ENCODE results near the gene SLC66A1.

SLC66A1 gene

DNA sequence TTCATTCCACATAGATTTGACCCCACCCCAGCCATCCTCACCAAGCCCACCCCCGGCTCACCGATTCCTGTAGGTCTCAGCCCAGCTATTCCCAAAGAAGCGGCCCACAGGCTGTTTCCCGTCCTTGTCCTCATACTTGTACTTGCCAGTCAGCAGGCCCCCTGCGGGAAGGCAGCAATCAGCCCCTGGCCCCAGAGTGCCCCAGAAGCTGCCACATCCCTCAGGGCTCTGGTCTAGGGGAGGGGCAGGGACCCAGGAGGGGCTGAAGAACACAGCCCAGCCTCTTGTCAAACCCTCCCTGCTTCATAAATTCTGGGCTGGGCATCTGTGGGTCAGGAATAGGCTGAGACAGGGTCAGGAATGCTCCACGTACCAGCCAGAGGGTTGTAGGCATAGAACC is 5.2 kb upstream of the SLC66A1 start:
- no peak for DNase-seq

DNA sequence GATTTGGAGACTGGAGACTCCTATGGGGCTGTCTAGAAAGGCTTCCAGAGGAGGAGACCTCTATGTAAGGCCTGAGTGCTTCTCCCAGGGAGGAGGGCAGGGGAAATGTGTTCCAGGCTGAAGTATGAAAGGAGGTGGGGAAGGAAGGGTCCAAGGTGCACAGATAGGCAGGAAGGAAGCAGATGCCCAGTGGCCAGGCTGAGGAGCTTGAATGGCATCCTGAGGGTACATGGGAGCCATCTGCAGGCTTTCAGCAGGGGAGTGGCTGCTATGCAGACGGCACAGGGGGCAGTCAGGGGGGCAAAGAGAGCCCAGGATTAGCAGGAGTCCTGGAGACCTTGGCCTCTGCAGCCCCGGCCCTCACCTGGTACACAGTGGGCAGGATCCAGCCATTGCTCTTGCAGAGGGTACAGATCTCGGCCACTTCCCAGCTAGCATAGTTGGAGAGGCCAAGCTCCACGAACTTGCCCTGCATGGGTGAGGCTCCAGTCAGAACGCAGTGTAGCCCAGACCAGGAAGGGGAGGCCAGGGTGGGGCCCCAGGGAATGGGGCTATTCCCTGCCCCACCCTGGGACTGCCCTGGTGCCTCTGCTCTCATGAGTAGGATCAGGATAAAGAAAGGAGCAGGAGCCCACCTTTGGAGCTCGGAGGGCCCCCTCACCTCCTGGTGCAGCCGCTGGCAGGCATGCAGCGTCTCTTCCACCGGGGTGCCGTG is 4.2 kb upstream of the SLC66A1 start:
- no peak for DNase-seq

- no peak for DNase-seq
Observed at GRCh38 chr1:19308509-19308907, 3.6 kb upstream of the SLC66A1 start.

- DNase-seq: no peak
Observed at GRCh38 chr1:19309123-19309813, 2.9 kb upstream of the SLC66A1 start.

GRCh38 chr1:19310061-19310460 is 2.1 kb upstream of the SLC66A1 start:
- DNase-seq: no peak

- DNase-seq: peak; percentile 14
Observed at GRCh38 chr1:19310720-19311502, 1.2 kb upstream of the SLC66A1 start.

DNA sequence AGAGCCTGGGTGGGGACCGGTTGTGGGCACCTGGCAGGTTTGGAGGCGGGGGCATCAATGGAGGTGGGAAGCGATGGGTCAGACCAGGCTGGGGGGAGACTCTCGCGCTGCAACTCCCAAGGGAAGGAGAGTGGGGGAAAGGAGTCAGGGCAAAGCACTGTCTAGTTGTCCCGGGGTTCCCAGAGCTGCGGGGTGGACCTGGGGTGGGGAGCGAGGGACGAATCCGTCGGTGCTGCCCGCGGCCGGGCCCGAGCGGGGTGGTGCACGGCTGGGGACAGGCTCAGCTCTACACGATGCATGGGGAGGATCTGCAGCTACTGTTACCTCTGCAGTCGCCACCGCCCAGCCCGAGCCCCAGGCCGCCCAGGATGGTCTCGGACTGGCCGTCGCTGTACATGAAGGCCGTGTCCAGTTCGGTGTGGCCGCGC is 609 bp upstream of the SLC66A1 start:
- no peak for DNase-seq

DNA sequence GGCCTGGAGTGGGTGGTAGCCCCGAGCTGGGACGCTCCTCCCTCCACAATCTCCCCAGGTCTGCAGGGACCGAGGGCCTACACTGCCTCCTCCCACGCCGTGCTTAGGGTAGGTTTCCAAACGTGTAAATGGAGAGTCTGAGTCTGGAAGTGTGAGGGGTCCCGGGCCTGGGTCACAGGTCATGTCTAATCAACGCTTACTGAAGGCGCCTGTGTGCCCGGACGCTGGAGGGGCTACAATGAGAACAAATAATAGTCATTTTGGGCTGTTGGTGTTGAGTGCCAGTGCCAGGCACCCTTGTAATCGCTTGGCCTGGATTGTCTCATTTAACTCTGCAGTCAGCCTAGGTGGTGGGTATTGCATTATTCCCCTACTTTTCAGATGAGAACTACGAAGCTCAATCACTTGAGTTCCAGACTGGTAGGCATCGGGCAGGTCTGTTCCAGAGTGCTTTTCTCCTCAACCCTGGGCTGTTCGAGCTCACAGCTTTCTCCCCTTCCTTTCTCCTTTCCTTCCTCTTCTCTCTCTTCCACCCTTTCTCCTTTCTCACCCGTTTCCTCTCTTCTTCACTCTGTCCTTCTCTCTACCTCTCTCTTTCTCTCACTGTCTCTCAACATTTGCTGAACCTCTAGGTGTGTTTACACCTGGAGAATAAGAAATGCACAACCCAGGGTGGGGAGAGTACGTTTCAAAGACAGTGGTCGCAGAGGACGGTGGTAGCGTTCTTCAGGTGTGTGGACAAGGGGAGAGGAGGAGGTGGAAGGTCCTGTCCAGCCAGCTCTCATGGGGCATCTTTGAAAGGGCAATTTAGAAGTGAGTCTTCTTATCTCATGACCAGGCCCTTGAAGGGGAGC is 883 bp downstream of the SLC66A1 start:
- DNase-seq: no peak

GRCh38 chr1:19313636-19313959 is 1.5 kb downstream of the SLC66A1 start:
- no peak for DNase-seq

- no peak for DNase-seq
Observed at GRCh38 chr1:19313961-19314882, 2.1 kb downstream of the SLC66A1 start.

DNA sequence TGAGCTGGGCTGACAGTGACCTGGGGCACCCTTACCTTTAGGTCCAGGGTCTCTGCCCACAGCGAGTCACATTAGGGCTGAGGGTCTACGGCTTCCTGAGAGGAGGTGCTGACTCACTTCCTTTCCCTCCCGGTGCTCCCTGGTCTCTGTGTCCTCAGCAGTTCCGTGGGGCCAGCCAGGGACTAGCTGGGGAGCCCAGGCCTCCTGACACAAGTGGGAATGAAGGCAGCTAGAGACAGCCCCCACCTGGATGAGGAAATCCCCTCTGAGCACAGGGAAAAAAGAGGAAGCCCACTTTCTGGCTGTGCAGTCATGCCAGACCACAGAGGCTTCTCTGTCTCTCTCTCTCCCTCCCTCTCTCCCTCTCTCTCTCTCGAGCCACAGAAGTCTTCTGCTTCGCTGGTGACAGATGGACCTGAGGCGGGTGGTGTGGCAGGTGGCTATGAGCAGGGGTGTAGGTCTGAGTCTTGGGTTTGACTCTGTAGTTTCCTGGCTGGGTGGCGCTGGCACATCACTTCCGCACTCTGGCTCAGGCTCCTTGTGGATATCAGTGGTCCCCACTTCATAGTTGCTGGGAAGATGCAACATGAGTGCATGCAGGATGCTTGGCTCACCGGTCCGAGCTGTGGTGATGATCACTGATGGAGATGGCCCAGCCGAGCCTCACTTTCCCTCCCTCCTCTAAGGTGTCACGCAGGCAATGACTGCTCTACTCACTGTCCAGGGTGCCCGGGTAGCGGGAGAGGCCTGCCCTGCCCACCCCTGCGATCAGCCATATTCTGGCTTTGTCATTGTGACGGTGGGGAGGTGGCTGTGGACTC is 3.5 kb downstream of the SLC66A1 start:
- peak; percentile 34 for DNase-seq

DNA sequence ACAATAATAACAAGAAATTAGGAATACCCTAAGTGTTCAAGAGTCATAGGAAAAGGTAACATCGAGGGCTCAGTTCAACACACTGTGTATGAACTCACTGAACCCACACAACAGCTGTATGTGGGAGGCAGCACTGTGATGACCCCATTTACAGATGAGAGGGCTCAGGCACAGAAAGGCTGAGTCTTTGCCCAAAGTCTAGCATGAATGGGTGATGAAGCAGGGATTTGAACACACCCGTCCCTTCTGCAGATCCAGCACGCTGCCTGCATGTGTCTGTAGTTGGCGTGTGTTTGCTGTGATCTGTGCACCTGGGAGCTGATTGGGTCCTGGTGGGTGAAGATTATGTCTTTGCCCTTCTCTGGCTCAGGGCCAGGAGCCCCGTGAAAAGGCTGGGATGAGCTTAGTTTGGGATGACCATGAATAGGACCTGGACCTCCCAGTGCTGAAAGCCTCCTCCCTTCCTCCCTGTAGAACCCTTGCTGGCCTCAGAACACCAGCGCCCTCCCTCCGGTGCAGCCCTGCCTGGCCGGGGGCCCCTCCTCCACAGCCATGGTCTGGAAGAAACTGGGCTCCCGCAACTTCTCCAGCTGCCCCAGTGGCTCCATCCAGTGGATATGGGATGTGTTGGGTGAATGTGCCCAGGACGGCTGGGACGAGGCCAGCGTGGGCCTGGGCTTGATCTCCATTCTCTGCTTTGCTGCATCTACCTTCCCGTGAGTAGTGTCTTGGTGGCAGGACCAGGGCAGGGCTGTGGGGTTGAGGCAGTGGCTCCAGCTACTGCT is 5.2 kb downstream of the SLC66A1 start:
- no peak for DNase-seq

DNA sequence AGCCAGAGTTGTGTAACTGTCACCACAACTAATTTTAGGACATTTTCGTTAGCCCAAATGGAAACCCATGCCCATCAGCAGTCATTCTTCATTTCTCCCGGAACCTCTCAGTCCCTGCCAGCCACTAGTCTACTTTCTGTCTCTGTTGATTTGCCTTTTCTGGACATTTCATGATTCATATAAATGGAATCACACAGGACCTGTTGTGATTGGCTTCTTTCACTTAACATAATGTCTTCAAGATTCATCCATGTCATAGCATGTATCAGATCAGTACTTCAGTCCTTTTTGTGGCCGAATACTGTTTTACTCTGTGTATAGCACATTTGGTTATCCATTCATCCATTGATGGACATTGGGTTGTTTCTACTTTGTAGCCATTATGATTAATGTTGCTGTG is 7.1 kb downstream of the SLC66A1 start:
- no peak for DNase-seq

GRCh38 chr1:19321071-19321470 is 8.9 kb downstream of the SLC66A1 start:
- DNase-seq: no peak

DNA sequence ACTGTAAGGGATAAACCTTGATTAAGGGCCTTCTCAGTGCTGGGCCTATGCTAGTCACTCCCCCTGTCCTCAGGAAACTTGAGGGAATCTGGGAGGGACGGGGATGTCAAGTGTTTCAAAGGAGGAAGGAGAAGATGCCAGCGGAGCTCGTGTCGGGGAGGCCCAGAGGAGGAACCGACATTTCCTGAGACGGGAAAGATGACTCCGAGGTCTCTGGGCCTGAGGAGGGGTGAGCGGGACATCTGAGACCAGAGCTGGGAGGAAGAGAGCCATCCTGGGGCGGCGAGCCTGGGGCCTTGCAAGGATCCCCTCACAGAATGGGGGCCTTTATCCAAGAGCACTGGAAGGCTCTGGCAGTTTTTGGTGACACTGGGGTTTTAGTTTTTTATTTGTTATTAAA is 10.4 kb downstream of the SLC66A1 start:
- no peak for DNase-seq

GRCh38 chr1:19323987-19324664 is 12.0 kb downstream of the SLC66A1 start:
- no peak for DNase-seq

GRCh38 chr1:19324665-19324990 is 12.5 kb downstream of the SLC66A1 start:
- no peak for DNase-seq

GRCh38 chr1:19325368-19325957 is 13.3 kb downstream of the SLC66A1 start:
- DNase-seq: peak; percentile 96

Data from OCI-M1 (cell line).